HG02938 (cell line): Measurements from ENCODE around the gene HNF1A.

Source experiments
- ATAC-seq: cut with Tn5 transposase; IDR thresholded peaks from one replicate; pipeline ENCODE4 v1.9.1; 2021; ENCODE audit warnings: mild to moderate bottlenecking, moderate library complexity; ENCODE audit not compliant: unreplicated experiment

HNF1A gene

DNA sequence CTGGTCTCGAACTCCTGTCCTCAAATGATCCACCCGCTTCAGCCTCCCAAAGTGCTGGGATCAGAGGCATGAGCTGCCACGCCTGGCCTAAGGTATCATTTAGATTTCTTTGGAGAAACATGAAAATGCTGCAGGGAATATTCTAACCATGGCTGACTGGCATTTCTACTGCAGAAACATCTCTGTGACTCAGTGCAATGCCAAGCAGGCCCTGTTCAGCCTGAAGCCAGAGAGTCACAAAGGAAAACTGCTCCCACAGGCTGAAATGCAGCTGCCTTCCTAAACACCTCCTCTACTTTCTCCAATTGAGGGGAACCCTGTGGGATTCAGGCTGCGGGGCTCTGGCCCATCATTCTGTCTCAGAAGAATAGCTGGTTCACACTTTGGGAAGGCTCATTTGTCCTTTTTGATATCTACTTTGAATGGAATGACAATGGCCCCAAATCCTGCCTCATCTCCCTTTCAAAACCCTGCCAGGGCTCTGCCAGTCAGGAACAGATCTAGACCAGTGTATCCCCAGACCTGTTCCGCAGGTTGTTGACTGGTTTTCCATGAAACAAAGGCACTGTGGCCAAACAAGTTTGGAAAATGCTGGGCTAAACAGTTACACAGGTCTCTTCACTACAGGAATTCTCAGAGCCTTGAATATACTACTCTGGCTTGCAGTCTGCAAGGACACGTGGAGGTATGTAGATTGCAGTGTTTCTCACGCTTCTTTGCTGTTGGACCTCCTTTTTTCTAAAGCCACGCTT, 30.2 kb downstream of the HNF1A start:
- no peak for ATAC-seq

DNA sequence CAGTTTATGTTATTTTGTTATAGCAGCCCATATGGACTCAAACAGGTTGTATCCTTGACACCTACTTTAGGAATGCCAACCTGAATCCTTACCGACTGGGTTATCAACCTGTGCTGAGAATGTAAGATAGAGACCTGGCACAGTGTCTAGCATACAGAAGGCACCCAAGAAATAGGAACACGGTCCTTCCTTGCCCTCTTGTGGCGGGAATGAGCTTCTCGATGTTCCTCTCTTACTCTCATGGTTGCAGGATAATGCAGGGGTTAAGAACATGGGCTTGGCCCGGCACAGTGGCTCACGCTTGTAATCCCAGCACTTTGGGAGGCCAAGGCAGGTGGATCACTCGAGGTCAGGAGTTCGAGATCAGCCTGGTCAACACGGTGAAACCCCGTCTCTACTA, 31.4 kb downstream of the HNF1A start:
- no peak for ATAC-seq

GRCh38 chr12:121010860-121011259, 32.5 kb downstream of the HNF1A start:
- ATAC-seq, result no peak

DNA sequence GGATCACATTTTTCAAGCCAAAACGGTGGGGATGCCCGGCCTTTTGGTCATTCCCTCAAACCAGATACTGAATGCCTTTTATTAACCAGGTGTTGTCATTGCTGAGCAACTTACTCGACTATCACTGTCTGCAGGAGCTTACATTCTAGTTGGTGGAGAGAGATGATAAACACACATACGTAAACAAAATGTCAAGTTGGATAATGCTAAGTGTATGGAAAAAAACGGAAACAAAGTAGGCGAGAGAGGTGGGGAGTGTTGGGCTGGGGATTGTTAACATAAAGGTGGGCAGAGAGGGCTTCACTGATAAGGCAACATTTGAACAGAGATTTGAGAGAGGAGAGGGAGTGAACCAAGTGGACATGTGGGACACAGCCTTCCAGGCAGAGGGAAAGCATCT, 33.5 kb downstream of the HNF1A start:
- ATAC-seq, result no peak

- ATAC-seq, result no peak
These were observed 35.4 kb downstream of the HNF1A start for GRCh38 chr12:121013715-121014114.

DNA sequence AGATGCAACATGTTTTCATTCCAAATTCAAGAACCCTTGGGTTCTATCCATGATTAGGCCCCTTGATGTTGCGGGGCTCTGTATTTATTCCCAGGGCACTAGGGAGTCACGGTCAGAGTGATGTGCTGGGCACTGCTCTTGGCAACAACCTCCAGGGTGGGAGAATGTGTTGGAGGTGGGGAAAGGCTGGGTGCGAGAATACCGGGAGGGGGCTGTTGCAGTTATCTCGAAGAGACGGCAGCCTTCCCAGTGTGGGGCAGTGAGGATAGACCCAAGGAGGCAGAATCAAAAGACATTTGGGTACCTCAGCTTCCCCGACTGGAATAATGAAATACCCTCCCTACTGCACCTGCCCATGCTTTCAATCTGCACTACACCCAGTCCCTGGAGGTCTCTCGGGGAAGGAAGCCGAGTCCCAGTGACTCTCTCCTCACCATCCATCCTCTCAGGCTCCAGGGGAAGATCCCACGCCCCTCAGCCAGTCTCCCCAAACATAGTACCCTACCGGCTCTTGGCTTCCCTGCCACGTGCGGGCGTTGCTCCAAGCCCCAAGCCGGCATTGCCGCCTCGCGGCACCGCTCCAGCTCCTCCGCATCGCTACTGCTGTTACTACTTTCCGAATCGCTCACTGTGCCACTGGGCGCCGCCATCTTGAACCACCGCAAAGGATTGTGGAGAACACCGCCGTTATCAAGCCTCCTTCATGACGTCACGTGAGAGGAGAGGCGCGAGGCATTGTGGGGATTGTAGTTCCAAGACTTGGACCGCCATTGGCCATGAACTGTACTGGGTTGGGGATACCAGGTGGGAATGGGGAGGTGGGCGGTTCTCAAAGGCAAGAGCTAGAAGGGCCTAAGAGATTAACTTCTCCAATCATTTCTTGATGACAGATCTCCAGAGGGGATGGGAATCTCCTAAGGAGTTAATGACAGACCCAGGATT, 37.8 kb downstream of the HNF1A start, which contains the start of gene C12orf43:
C12orf43 (minus strand) TSS at position 663 of the 942 bp plus-strand sequence; CDS start at position 650, 13 bp downstream.
- peak; percentile 90 for ATAC-seq

GRCh38 chr12:121017966-121018491, 39.7 kb downstream of the HNF1A start:
- ATAC-seq, result no peak

GRCh38 chr12:121018860-121019617, 40.7 kb downstream of the HNF1A start:
- ATAC-seq, result no peak

GRCh38 chr12:121021754-121022153, 43.4 kb downstream of the HNF1A start:
- no peak for ATAC-seq

DNA sequence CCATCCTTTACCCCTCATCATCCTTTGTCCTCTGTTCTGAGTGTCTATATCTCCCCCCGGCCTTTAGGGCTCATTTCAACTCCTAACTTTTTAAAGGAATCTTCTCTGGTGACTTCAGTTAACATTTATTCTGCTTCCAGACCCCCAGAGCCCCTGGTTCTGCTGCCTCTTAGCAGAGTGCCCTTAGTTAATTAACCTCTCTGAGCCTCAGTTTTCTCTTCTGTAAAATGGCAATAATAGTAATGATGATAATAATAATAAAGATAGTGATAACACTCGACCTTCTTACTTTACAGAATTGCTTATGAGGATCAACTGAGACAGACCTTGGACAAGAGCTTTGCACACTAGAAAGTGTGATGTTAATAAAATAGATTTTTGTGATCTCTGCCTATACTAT, 44.4 kb downstream of the HNF1A start:
- ATAC-seq, result no peak

DNA sequence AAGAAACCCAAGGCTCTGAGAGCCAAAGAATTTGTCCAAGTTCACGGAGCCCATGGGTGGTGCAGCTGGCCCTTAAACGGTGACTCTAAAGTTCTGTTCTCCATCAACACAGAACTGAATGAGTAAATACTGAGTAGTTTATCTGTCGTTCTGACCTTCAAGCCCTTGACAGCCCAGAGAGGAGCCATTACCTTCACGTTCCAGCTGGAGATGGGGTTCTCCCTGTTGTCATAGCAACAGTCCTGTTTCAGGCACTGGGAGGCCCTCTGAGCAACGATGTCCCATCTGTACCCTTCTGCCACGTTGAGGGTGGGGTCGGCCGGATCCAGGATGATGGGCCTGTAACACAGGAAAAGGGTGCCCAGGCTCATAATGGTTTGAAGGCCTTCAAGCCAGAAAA, 45.5 kb downstream of the HNF1A start:
- no peak for ATAC-seq

DNA sequence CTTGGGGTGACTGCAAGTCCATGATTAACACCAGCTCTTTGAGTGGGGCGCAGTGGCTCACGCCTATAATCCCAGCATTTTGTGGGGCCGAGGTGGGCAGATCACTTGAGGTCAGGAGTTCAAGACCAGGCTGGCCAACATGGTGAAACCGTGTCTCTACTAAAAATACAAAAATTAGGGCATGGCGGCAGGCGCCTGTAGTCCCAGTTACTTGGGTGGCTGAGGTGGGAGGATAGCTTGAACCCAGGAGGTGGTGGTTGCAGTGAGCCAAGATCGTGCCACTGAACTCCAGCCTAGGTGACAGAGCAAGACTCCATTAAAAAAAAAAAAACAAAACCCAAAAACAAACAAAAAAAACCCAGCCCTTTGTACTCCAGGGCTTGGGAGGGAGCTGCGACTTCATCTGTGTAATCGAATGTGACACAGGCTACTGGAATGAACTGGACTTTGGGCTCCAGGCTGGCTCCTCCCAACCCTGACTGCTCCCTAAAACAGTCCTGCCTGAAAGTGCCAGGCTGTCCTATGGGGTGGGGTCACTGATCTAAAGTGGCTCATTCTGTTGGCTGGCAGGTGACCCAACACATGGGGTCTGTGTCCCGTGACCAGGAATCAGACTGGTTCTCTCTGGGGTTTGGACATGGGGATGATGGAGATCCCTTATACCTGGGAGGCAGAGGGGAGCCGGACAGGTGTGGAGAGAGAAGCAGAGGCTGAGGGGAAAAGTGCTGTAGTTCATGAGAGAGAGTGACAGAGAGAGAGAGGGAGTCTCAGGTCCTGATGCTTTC, 47.3 kb downstream of the HNF1A start:
- no peak for ATAC-seq

- no peak for ATAC-seq
These were observed 48.1 kb downstream of the HNF1A start for GRCh38 chr12:121026274-121027045.

GRCh38 chr12:121030576-121031212, 52.4 kb downstream of the HNF1A start:
- ATAC-seq, result no peak

DNA sequence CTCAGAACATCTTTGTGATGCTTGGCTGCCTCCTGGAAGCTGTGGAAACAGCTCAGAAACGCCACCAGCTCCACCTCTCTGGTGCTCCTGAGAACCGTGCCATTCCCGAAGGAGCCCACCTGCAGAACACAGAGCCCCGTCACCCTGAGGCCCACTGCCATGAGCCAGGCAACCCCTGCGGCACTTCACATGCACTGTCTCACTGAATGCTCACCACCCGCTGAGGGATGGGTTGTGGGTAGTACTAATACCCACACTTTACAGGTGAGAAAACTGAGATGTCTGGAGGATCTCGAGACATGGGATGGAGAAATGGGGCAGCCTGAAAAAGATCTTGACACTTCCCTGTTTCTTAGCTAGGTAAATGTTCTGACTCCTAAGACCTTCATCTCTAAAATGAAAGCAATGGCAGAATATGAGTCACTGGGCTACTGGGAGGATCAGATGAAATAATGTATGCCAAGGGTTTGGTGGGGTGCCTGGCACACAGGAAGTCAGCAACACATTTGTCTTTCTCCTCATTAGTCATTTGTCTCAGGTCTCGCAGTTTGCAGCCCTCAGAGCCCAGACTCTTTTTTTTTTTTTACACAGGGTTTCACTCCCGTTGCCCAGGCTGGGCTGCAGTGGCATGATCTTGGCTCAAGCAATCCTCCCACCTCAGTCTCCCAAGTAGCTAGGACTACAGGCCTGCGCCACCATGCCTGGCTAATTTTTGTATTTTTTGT, 55.4 kb downstream of the HNF1A start:
- ATAC-seq, result no peak

- ATAC-seq, result no peak
These were observed 56.4 kb downstream of the HNF1A start for GRCh38 chr12:121034616-121035305.

GRCh38 chr12:121036810-121037326, 58.5 kb downstream of the HNF1A start:
- ATAC-seq, result no peak
